HepG2 (cell line): ENCODE results near the gene KTN1. TPM values are rescaled to one million over a fixed set of nuclear protein-coding genes. Genes with fewer than 3 reads are reported as not detected.
A peak's percentile ranks its signal among the peaks of the same experiment; 100 is the strongest.

ENCODE experiments used
- ARID2 ChIP-seq: sonication (generic); formaldehyde crosslinking; IDR thresholded peaks from 2 replicates; pipeline ENCODE4 v1.8.1; 2022; ENCODE audit warnings: mild to moderate bottlenecking, missing genetic modification reagents, borderline replicate concordance
- GATA4 ChIP-seq: sonication (generic); IDR thresholded peaks from 2 replicates; pipeline ENCODE4 v1.6.1; 2016; ENCODE audit warnings: antibody characterized with exemption, low read depth, borderline replicate concordance
- HNF4G ChIP-seq, 2 experiments: sonication (generic) in 1 of 2; formaldehyde crosslinking in 1 of 2; IDR thresholded peaks; 2 replicates each; pipeline versions ENCODE4 v1.4.0 to v1.6.1; 2011 to 2020; ENCODE audit warnings: borderline replicate concordance in 2 of 2, low read depth in 2 of 2, mild to moderate bottlenecking in 2 of 2, low read length in 1 of 2, missing genetic modification reagents in 1 of 2, moderate library complexity in 1 of 2
- KLF9 ChIP-seq: IDR thresholded peaks from 2 replicates; pipeline ENCODE4 v1.6.1; 2016; ENCODE audit warnings: low read depth
- MAFF ChIP-seq: IDR thresholded peaks from 2 replicates; pipeline ENCODE4 v1.6.1; 2011; ENCODE audit warnings: low read depth, low read length, improper control_type of control experiment
- MATR3 ChIP-seq: sonication (generic); formaldehyde crosslinking; IDR thresholded peaks from 2 replicates; pipeline ENCODE4 v1.4.0; 2020; ENCODE audit warnings: missing genetic modification reagents
- MIXL1 ChIP-seq: IDR thresholded peaks from 2 replicates; pipeline ENCODE4 v1.6.1; 2016
- MYNN ChIP-seq: sonication (generic); formaldehyde crosslinking; IDR thresholded peaks from 2 replicates; pipeline ENCODE4 v1.4.0; 2020; ENCODE audit warnings: mild to moderate bottlenecking, low read depth, missing genetic modification reagents
- NFE2L1 ChIP-seq: sonication (generic); formaldehyde crosslinking; IDR thresholded peaks from 2 replicates; pipeline ENCODE4 v1.4.0; 2020; ENCODE audit warnings: missing genetic modification reagents, mild to moderate bottlenecking, borderline replicate concordance
- ONECUT2 ChIP-seq: sonication (generic); formaldehyde crosslinking; IDR thresholded peaks from 2 replicates; pipeline ENCODE4 v1.4.0; 2020; ENCODE audit warnings: missing genetic modification reagents
- PTBP1 ChIP-seq: fragments of 200-400 bp; formaldehyde crosslinking; IDR thresholded peaks from 2 replicates; pipeline ENCODE4 v1.6.1; 2018; ENCODE audit warnings: low read length, low read depth; ENCODE audit not compliant: poor library complexity, severe bottlenecking
- RELA ChIP-seq: sonication (generic); formaldehyde crosslinking; IDR thresholded peaks from 2 replicates; pipeline ENCODE4 v1.4.0; 2020; ENCODE audit warnings: missing genetic modification reagents
- ZFP1 ChIP-seq: IDR thresholded peaks from 2 replicates; pipeline ENCODE4 v1.6.1; 2016
- ZHX2 ChIP-seq, 2 experiments: sonication (generic) in 1 of 2; formaldehyde crosslinking in 1 of 2; IDR thresholded peaks; 2 replicates each; pipeline versions ENCODE4 v1.6.1 to v1.9.0; 2014 to 2022; ENCODE audit warnings: antibody characterized with exemption in 1 of 2, borderline replicate concordance in 1 of 2, inconsistent platforms in 1 of 2, low read depth in 1 of 2, missing genetic modification reagents in 1 of 2
- ZNF383 ChIP-seq: sonication (generic); formaldehyde crosslinking; IDR thresholded peaks from 2 replicates; pipeline ENCODE4 v1.4.0; 2020; ENCODE audit warnings: missing genetic modification reagents, mild to moderate bottlenecking, borderline replicate concordance
- ZNF816 ChIP-seq: sonication (generic); formaldehyde crosslinking; IDR thresholded peaks from 2 replicates; pipeline ENCODE4 v1.8.0; 2022; ENCODE audit warnings: missing genetic modification reagents, mild to moderate bottlenecking, borderline replicate concordance
- ZNF883 ChIP-seq: sonication (generic); formaldehyde crosslinking; IDR thresholded peaks from 2 replicates; pipeline ENCODE4 v1.5.1; 2020; ENCODE audit warnings: mild to moderate bottlenecking, missing genetic modification reagents; ENCODE audit errors: not compliant biosample characterization
- polyA plus RNA-seq, 8 experiments: library from polyadenylated mRNA; depleted of rRNA in 3 of 8; stranded (reverse) in 7 of 8; unstranded in 1 of 8; fragments of >200 nt; fragmentation: Illumina TruSeq in 4 of 8; extraction: Trizol in 4 of 8; gene quantifications; 2 replicates each; pipeline versions ENCODE4 v1.2.1 to v1.2.3, GENCODE V29; 2011 to 2016; ENCODE audit warnings: low read depth in 4 of 8, missing spikeins in 1 of 8, mixed read lengths in 1 of 8; ENCODE audit not compliant: insufficient read depth in 1 of 8
- total RNA-seq, 5 experiments: library from RNA; depleted of rRNA; stranded (reverse); fragments of >200 nt; fragmentation: Illumina TruSeq; extraction: Trizol; gene quantifications; 2 replicates each; pipeline ENCODE4 v1.2.3, GENCODE V29; 2016; ENCODE audit warnings: low read depth in 1 of 5
- TF ChIP-seq, protein P1 (sequence below): sonication (generic); formaldehyde crosslinking; conservative IDR thresholded peaks from 2 replicates; pipeline ENCODE4 v1.8.0; 2022; ENCODE audit warnings: missing genetic modification reagents
- TF ChIP-seq, protein P2 (sequence below): sonication (generic); formaldehyde crosslinking; IDR thresholded peaks from 2 replicates; pipeline ENCODE4 v1.4.0; 2020; ENCODE audit warnings: missing genetic modification reagents, borderline replicate concordance

KTN1 gene
- total and polyA plus RNA-seq, 2 of the 13 experiments (the other 11 are each of a cell fraction or from before 2014, with no cell fraction given): 60.6 to 169 TPM

- TF ChIP-seq ZHX2 (IDR thresholded peaks at IDR 0.05; ENCODE audit: low read depth) (peak; percentile 73), ZHX2 (CRISPR knock-in tag; IDR thresholded peaks at IDR 0.05; ENCODE audit: borderline replicate concordance) (peak; percentile 49; the same call in 1 of the 2 replicates), MATR3 (CRISPR knock-in tag) (no peak), MIXL1 (CRISPR knock-in tag) (peak; percentile 71), ARID2 (CRISPR knock-in tag) (no peak), PTBP1 (no peak), ZNF816 (no peak), ZNF383 (CRISPR knock-in tag) (no peak), NFE2L1 (CRISPR knock-in tag) (no peak), GATA4 (peak; percentile 72; the same call in 1 of the 2 replicates), HNF4G (IDR thresholded peaks at IDR 0.05; ENCODE audit: borderline replicate concordance, low read depth, low read length) (no peak), HNF4G (CRISPR knock-in tag; IDR thresholded peaks at IDR 0.05; ENCODE audit: borderline replicate concordance, low read depth) (no peak), RELA (no peak), MYNN (CRISPR knock-in tag) (no peak), MAFF (no peak), ZNF883 (CRISPR knock-in tag) (no peak), ONECUT2 (CRISPR knock-in tag) (no peak), KLF9 (CRISPR knock-in tag) (no peak), ZFP1 (0 out of 2 replicates have a peak, but pooled peaks have one; percentile 20)
- TF ChIP-seq, protein P1, sequence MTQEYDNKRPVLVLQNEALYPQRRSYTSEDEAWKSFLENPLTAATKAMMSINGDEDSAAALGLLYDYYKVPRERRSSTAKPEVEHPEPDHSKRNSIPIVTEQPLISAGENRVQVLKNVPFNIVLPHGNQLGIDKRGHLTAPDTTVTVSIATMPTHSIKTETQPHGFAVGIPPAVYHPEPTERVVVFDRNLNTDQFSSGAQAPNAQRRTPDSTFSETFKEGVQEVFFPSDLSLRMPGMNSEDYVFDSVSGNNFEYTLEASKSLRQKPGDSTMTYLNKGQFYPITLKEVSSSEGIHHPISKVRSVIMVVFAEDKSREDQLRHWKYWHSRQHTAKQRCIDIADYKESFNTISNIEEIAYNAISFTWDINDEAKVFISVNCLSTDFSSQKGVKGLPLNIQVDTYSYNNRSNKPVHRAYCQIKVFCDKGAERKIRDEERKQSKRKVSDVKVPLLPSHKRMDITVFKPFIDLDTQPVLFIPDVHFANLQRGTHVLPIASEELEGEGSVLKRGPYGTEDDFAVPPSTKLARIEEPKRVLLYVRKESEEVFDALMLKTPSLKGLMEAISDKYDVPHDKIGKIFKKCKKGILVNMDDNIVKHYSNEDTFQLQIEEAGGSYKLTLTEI (CRISPR knock-in tag): no peak
- TF ChIP-seq, protein P2, sequence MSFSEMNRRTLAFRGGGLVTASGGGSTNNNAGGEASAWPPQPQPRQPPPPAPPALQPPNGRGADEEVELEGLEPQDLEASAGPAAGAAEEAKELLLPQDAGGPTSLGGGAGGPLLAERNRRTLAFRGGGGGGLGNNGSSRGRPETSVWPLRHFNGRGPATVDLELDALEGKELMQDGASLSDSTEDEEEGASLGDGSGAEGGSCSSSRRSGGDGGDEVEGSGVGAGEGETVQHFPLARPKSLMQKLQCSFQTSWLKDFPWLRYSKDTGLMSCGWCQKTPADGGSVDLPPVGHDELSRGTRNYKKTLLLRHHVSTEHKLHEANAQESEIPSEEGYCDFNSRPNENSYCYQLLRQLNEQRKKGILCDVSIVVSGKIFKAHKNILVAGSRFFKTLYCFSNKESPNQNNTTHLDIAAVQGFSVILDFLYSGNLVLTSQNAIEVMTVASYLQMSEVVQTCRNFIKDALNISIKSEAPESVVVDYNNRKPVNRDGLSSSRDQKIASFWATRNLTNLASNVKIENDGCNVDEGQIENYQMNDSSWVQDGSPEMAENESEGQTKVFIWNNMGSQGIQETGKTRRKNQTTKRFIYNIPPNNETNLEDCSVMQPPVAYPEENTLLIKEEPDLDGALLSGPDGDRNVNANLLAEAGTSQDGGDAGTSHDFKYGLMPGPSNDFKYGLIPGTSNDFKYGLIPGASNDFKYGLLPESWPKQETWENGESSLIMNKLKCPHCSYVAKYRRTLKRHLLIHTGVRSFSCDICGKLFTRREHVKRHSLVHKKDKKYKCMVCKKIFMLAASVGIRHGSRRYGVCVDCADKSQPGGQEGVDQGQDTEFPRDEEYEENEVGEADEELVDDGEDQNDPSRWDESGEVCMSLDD (CRISPR knock-in tag): no peak
These were observed 19.4 kb downstream of the KTN1 start (continued) for GRCh38 chr14:55599250-55599879.
